ENCODE results near the gene F2.

F2 gene

DNA sequence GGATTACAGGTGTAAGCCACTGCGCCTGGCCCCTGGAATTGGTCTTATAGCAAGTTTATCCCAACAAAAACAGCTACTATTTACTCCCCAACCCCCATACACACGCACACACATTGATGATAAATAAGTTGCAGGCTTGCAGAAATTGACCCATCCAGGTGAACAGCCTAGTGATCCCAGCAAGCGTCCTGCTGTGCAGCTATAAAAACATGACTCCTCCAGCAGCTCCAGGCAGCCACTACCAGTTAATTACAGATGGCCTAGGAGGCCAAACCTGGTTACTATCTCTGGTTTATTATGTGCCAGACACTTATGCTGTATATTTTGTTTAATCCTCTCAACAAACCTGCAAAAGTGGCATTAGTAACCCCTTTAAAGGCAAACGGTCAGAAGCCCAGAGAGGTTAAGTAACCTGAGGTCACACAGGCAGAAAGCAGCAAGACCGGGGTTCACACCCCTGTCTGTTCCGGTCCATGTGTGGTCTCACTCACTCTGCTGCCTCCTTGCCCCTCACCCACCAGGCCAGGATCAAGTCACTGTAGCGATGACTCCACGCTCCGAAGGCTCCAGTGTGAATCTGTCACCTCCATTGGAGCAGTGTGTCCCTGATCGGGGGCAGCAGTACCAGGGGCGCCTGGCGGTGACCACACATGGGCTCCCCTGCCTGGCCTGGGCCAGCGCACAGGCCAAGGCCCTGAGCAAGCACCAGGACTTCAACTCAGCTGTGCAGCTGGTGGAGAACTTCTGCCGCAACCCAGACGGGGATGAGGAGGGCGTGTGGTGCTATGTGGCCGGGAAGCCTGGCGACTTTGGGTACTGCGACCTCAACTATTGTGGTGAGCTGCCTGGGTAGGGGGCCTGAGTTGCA, 6.6 kb downstream of the F2 start:
- DNase-seq (ENCODE audit: low spot score): no peak
- Histone ChIP-seq H3K27ac (no peak overlapping the region), H3K4me3 (no peak overlapping the region)
- TF ChIP-seq, protein P1, sequence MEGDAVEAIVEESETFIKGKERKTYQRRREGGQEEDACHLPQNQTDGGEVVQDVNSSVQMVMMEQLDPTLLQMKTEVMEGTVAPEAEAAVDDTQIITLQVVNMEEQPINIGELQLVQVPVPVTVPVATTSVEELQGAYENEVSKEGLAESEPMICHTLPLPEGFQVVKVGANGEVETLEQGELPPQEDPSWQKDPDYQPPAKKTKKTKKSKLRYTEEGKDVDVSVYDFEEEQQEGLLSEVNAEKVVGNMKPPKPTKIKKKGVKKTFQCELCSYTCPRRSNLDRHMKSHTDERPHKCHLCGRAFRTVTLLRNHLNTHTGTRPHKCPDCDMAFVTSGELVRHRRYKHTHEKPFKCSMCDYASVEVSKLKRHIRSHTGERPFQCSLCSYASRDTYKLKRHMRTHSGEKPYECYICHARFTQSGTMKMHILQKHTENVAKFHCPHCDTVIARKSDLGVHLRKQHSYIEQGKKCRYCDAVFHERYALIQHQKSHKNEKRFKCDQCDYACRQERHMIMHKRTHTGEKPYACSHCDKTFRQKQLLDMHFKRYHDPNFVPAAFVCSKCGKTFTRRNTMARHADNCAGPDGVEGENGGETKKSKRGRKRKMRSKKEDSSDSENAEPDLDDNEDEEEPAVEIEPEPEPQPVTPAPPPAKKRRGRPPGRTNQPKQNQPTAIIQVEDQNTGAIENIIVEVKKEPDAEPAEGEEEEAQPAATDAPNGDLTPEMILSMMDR (IDR thresholded peaks at IDR 0.05): no peak

DNA sequence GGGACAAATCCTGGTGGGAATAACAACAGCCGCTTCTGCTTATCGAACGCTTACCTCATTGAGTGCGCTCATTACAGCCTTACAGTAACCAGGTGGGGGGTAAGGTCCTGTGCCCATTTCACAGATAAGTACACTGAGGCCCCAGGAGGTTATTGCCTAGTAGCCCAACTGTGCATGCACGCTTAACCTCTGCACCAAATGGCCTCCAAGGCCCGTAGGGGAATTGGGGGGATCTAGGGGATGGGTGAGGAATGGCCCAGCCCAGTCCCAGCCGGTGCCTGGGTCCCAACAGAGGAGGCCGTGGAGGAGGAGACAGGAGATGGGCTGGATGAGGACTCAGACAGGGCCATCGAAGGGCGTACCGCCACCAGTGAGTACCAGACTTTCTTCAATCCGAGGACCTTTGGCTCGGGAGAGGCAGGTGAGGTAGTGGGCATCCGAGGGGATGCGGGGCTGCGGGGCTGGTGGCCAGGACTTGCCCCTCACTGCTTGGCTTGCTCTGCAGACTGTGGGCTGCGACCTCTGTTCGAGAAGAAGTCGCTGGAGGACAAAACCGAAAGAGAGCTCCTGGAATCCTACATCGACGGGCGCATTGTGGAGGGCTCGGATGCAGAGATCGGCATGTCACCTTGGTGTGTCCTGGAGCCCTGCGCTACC, 7.3 kb downstream of the F2 start:
- TF ChIP-seq, protein P1 (IDR thresholded peaks at IDR 0.05): no peak
- DNase-seq (ENCODE audit: low spot score): no peak
- no peak overlapping the region for H3K4me3 ChIP-seq
- H3K27ac ChIP-seq: no peak overlapping the region

DNA sequence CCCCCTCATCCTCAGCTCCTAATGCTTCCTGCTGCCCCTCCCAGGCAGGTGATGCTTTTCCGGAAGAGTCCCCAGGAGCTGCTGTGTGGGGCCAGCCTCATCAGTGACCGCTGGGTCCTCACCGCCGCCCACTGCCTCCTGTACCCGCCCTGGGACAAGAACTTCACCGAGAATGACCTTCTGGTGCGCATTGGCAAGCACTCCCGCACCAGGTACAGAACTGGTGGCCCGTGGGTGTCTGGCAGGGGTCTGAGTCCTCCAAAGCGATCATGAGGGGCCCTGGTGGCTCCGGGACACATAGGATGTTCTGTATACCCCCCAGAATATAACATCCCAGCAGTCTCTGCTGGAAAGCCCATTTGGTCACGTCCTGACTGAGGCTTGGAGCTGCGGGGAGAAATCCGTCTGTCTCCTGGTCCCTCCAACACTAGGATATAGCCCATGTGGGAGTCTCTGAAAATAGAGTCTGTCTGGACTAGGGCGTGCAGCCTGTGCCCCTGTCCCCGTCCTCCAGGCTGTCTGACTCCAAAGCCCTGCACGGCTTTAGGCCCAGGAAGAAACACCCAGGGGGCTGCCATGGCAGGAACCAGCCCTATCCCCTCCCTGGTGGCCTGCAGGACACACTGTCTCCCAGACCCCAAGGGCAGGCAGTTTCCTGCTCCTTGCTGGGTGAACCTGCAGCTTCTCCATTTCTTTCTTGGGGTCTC, 9.1 kb downstream of the F2 start:
- DNase-seq (ENCODE audit: low spot score): no peak
- TF ChIP-seq, protein P1 (IDR thresholded peaks at IDR 0.05): no peak
- H3K27ac ChIP-seq: no peak overlapping the region
- H3K4me3 ChIP-seq: no peak overlapping the region

DNA sequence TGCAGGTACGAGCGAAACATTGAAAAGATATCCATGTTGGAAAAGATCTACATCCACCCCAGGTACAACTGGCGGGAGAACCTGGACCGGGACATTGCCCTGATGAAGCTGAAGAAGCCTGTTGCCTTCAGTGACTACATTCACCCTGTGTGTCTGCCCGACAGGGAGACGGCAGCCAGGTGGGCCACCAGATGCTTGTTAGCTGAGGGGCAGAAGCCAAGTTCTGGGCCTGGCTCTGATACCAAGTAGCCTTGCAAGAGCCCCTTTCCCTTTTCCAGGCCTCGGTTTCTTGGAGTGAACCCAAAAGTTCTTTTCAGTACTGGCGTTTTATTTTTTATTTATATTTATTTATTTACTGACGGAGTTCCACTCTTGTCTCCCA, 9.6 kb downstream of the F2 start:
- H3K4me3 ChIP-seq: no peak overlapping the region
- DNase-seq (ENCODE audit: low spot score): no peak
- H3K27ac ChIP-seq: no peak overlapping the region
- TF ChIP-seq, protein P1 (IDR thresholded peaks at IDR 0.05): no peak

DNA sequence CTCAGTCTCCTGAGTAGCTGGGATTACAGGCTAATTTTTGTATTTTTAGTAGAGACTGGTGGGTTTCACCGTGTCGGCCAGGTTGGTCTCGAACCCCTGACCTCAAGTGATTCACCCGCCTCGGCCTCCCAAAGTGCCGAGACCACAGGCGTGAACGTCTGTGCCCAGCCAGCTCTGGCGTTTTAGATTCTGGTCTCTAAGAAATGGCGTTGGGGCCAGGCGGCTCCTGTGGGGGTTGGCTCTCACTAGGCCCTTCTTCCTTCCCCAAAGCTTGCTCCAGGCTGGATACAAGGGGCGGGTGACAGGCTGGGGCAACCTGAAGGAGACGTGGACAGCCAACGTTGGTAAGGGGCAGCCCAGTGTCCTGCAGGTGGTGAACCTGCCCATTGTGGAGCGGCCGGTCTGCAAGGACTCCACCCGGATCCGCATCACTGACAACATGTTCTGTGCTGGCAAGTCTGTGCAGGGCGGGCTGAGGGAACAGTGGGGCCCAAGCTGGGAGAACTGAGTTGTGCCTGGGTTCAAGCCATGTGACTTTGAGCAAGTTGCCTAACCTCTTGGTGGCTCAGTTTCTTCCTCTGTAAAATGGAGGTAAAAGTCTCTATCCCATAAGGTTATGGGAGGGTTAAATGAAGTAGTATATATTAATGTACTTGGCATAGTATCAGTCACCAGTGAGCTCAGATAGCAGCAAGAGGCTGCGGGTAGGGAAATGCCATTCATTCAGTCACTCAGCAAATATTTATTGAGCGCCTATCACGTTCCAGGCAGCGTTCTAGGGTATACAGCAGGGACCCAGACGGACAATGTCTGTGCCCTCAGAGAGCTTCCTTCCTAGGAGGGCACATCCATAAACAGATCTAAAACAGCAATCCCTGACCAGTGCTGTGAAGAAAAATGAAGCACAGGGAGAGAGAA, 10.4 kb downstream of the F2 start:
- no peak overlapping the region for H3K27ac ChIP-seq
- TF ChIP-seq, protein P1 (IDR thresholded peaks at IDR 0.05): no peak
- no peak for DNase-seq (ENCODE audit: low spot score)

DNA sequence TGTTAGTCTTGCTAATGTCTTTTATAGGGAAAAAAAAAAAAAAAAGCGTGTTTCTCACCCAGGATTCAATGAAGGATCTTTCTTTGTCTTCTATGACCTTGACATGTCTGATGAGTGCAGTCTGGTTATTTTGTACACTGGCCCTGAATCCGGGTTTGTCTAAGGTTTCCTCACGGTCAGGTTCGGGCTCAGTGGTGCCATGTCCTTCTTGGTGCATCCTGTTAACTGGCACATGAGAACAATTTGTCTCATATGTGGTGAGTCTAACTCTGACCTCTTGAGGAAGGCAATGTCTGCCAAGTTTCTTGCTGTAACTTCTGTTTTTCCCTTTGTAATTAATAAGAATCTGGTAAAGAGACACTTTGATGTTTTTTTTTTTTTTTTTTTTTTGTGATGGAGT, 12.5 kb downstream of the F2 start:
- TF ChIP-seq, protein P1 (IDR thresholded peaks at IDR 0.05): no peak
- H3K4me3 ChIP-seq: no peak overlapping the region
- no peak for DNase-seq (ENCODE audit: low spot score)
- no peak overlapping the region for H3K27ac ChIP-seq

More for the DNA sequence above, 10.4 kb downstream of the F2 start:
- H3K4me3 ChIP-seq: no peak overlapping the region
